AG09319 (cell line): Measurements from ENCODE around the gene MYO18B.

Experiments used
- DNase-seq: peaks from one replicate; pipeline ENCODE4 v3.0.0-alpha.2; 2010; ENCODE audit warnings: low read depth; ENCODE audit errors: extremely low read depth
- TF ChIP-seq, protein P1 (sequence below): IDR thresholded peaks from 2 replicates; pipeline ENCODE4 v1.5.1; 2011; ENCODE audit warnings: low read depth, mild to moderate bottlenecking, inconsistent platforms, low read length, moderate library complexity

Gene MYO18B

DNA sequence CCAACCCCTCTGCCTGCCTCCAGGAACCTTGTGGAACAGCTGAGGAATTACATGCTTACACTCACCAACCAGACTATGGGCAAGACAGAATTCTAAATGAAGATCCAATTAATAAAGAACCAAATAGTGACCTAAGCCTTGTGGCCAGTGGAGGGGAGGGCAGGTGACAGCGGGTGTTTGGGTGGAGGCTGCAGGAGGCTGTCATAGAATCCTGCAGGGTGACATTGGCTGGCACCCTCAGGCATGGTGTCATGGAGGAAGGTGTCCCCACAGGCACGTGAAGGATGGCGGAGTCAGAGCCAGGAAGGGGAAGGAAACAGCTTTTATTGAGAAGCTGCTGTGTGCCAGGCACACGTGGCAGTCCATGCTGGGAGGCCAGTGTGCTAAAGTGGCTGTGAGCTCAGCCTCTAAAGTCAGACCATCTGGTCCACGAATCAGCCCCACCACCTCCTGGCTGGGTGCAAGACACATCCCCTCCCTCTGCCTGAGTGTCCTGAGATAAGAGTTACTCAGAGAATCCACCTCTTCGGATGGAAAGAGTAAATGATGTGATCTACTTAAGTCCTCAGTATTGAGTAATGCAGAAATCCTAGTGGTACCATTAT, 8.7 kb downstream of the MYO18B start:
- no peak for DNase-seq

DNA sequence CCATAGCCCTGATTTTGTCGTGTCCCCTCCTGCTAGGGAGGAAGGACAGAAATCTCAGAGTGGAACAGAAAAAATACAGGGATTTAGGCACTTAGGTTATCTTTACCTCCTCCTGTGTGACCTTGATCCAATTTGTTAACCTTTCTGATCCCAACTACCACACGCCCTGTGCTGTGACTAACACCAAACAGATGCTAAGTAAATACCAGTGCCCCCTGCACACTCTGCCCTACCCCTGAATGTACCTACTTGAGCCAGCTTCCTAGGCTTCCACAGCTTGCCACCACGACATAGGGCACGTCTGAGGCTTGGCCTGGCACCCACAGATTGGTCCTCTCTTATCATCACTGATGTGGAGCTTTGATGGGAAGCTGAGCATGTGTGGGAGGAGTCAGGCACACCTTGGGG, 9.2 kb downstream of the MYO18B start:
- no peak for DNase-seq
- TF ChIP-seq, protein P1, sequence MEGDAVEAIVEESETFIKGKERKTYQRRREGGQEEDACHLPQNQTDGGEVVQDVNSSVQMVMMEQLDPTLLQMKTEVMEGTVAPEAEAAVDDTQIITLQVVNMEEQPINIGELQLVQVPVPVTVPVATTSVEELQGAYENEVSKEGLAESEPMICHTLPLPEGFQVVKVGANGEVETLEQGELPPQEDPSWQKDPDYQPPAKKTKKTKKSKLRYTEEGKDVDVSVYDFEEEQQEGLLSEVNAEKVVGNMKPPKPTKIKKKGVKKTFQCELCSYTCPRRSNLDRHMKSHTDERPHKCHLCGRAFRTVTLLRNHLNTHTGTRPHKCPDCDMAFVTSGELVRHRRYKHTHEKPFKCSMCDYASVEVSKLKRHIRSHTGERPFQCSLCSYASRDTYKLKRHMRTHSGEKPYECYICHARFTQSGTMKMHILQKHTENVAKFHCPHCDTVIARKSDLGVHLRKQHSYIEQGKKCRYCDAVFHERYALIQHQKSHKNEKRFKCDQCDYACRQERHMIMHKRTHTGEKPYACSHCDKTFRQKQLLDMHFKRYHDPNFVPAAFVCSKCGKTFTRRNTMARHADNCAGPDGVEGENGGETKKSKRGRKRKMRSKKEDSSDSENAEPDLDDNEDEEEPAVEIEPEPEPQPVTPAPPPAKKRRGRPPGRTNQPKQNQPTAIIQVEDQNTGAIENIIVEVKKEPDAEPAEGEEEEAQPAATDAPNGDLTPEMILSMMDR, result no peak

More for the DNA sequence above, 8.7 kb downstream of the MYO18B start:
- TF ChIP-seq, protein P1, result no peak

DNA sequence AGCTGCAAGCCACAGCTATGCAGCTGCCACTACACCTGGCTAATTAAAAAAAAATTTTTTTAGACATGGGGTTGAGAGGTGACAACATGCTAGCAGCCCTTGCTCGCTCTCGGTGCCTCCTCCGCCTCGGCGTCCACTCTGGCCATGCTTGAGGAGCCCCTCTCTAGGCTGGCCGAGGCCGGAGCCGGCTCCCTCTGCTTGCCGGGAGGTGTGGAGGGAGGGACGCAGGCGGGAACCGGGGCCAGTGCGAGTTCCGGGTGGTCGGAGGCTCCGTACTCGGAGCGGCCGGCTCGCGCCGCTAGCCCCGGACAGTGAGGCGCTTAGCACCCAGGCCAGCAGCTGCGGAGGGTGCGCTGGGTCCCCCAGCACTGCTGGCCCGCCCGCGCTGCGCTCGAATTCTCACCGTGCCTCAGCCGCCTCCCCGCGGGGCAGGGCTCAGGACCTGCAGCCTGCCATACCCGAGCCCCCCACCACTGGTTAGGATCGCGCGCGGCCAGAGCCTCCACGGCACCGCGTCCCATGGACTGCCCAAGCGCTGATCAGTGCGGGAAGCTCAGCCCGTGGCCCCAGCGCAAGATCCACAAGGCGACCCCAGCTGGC, 10.7 kb downstream of the MYO18B start:
- no peak for DNase-seq
- TF ChIP-seq, protein P1, result no peak

GRCh38 chr22:25753252-25753651, 11.3 kb downstream of the MYO18B start:
- TF ChIP-seq, protein P1, result no peak
- DNase-seq, result no peak

DNA sequence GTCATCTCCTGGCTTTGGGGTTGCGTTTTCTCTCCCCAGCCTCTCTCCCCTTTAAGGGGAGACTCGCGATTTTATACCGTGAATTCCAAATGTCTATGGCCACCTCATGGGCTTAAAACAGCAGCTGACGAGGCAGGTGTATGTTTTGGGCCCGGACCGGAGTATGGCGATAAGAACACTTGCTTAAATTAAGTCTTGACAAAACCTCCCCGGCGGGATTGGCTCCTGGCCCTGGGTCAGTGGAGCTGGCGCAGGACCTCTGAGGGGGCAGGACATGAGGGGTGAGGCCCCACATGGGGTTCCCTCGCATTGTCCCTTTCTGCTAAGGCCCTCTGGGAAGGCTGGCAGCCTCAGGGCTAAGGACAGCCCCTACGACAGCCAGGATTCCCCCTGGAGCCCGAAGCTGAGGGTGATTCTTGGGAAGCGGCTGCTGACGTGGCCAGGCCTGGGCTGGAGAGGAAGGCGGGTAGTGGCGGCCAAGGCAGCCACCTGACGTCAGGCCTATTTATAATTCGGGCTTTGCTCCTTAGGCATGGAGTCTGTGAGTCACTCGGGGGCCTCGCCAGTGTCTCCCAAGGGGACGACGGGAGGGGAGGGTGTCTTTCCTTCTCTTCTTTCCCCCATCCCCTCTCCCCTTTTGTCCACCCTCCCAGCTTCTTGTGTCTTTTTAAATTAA, 12.7 kb downstream of the MYO18B start:
- peak; percentile 35 for DNase-seq
- TF ChIP-seq, protein P1, result no peak

DNA sequence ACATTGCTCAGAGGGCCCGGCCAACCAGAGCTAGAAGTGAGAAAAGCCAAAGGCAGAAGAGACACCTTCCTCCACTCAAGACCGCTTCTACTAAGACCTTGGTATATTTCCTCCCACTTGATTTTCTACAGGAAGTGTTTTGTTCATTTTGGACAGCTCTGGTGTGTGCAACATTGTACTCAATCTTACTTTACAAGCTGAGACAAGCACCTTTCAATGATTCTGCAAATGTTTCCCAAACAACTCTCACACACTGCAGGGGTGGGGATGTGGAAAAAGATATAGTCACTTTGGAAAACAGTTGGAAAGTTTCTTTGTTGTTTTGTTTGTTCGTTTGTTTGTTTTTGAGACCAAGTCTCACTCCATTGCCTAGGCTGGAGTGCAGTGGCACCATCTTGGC, 15.7 kb downstream of the MYO18B start:
- TF ChIP-seq, protein P1, result no peak
- no peak for DNase-seq

GRCh38 chr22:25758316-25758715, 16.3 kb downstream of the MYO18B start:
- no peak for DNase-seq
- TF ChIP-seq, protein P1, result no peak
